Endometrial microvascular endothelial cells (primary cell): Measurements from ENCODE around the gene SHISAL1. TPM values are rescaled to one million over a fixed set of nuclear protein-coding genes. Genes with fewer than 3 reads are reported as not detected.

Source experiments
- in situ Hi-C: cut with HindIII; loops from 2 replicates; pipeline ENCODE4 v1.10.0; 2017; ENCODE audit warnings: low sequenced_read_pairs, low pct_unique_long_range_greater_than_20kb; ENCODE audit errors: inconsistent ontology term
- total RNA-seq: library from RNA; depleted of rRNA; stranded (reverse); fragments of >200 nt; gene quantifications from one replicate; pipeline ENCODE4 v1.2.3, GENCODE V29; 2015; ENCODE audit errors: inconsistent ontology term

The SHISAL1 gene
- total RNA-seq, 1 donor from 2014 or later, result not detected

GRCh38 chr22:44347080-44347479 is 34.3 kb upstream of the SHISAL1 start:
- in situ Hi-C loops, result no loop called here

- in situ Hi-C loops, result no loop called here
These were observed 33.1 kb upstream of the SHISAL1 start for GRCh38 chr22:44345872-44346271.

GRCh38 chr22:44344407-44344806 is 31.7 kb upstream of the SHISAL1 start:
- in situ Hi-C loops, result no loop called here

- in situ Hi-C loops, result no loop called here
These were observed 29.7 kb upstream of the SHISAL1 start for GRCh38 chr22:44342347-44342956.

GRCh38 chr22:44341431-44342346 is 28.9 kb upstream of the SHISAL1 start:
- in situ Hi-C loops, result no loop called here

GRCh38 chr22:44340271-44341239 is 27.8 kb upstream of the SHISAL1 start:
- in situ Hi-C loops, result no loop called here

GRCh38 chr22:44338906-44339305 is 26.2 kb upstream of the SHISAL1 start:
- in situ Hi-C loops, result no loop called here

GRCh38 chr22:44338177-44338810 is 25.5 kb upstream of the SHISAL1 start:
- in situ Hi-C loops, result no loop called here

GRCh38 chr22:44337678-44338004 is 24.9 kb upstream of the SHISAL1 start:
- in situ Hi-C loops, result no loop called here

GRCh38 chr22:44336962-44337677 is 24.4 kb upstream of the SHISAL1 start:
- in situ Hi-C loops, result no loop called here

- in situ Hi-C loops, result no loop called here
These were observed 23.4 kb upstream of the SHISAL1 start for GRCh38 chr22:44335903-44336803.

- in situ Hi-C loops, result no loop called here
These were observed 22.5 kb upstream of the SHISAL1 start for GRCh38 chr22:44335066-44335839.

- in situ Hi-C loops, result no loop called here
These were observed 21.3 kb upstream of the SHISAL1 start for GRCh38 chr22:44333847-44334635.

GRCh38 chr22:44332946-44333345 is 20.2 kb upstream of the SHISAL1 start:
- in situ Hi-C loops, result no loop called here

- in situ Hi-C loops, result no loop called here
These were observed 19.3 kb upstream of the SHISAL1 start for GRCh38 chr22:44331881-44332714.
